ENCODE results near the gene ACOXL. TPM values are rescaled to one million over a fixed set of nuclear protein-coding genes. Genes with fewer than 3 reads are reported as not detected.

Gene ACOXL
- total RNA-seq, 4 donors from 2014 or later = not detected

DNA sequence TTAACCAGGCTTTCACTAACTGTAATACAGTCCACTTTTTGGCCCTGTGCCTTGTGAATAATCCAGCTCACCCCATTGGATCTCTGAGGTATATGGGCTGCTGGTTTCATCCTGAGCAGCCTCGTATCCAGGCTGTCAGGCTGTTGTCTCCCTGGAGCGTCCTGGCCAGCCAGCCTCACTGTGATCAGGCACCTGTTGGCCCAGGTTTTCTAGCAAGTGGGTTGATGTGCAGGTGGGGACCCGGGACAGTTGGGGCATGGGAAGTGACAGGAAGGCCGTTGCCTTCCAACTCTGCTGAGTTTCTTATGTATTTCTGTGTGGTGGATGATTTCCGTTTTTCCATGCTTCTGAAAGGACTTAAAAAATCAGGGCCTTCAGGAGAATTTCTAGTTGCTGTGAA lies 132.4 kb downstream of the ACOXL start:
- Histone ChIP-seq H3K4me1 (no peaks in the 10 kb centered on the region), H3K4me3 (no peak overlapping the region), H3K9me3 (no peaks in the 10 kb centered on the region), H3K27me3 (no peaks in the 10 kb centered on the region), H3K36me3 (no peaks in the 10 kb centered on the region), H3K27ac (no peak overlapping the region)
- DNase-seq = peak in 1 of 3 donors; percentile 17
- TF ChIP-seq POLR2A (IDR thresholded peaks at IDR 0.05) = no peak
- TF ChIP-seq, protein P1, sequence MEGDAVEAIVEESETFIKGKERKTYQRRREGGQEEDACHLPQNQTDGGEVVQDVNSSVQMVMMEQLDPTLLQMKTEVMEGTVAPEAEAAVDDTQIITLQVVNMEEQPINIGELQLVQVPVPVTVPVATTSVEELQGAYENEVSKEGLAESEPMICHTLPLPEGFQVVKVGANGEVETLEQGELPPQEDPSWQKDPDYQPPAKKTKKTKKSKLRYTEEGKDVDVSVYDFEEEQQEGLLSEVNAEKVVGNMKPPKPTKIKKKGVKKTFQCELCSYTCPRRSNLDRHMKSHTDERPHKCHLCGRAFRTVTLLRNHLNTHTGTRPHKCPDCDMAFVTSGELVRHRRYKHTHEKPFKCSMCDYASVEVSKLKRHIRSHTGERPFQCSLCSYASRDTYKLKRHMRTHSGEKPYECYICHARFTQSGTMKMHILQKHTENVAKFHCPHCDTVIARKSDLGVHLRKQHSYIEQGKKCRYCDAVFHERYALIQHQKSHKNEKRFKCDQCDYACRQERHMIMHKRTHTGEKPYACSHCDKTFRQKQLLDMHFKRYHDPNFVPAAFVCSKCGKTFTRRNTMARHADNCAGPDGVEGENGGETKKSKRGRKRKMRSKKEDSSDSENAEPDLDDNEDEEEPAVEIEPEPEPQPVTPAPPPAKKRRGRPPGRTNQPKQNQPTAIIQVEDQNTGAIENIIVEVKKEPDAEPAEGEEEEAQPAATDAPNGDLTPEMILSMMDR (IDR thresholded peaks at IDR 0.05) = no peak

- no peaks in the 10 kb centered on the region for H3K4me1 ChIP-seq
- H3K27ac ChIP-seq = no peak overlapping the region
- no peak overlapping the region for H3K4me3 ChIP-seq
- TF ChIP-seq POLR2A (IDR thresholded peaks at IDR 0.05) = no peak
- TF ChIP-seq, protein P1 (IDR thresholded peaks at IDR 0.05) = no peak
- H3K36me3 ChIP-seq = no peaks in the 10 kb centered on the region
- no peaks in the 10 kb centered on the region for H3K9me3 ChIP-seq
- no peaks in the 10 kb centered on the region for H3K27me3 ChIP-seq
- peak in 1 of 3 donors; percentile 40 for DNase-seq
Observed at GRCh38 chr2:110865188-110865587, 132.8 kb downstream of the ACOXL start.

DNA sequence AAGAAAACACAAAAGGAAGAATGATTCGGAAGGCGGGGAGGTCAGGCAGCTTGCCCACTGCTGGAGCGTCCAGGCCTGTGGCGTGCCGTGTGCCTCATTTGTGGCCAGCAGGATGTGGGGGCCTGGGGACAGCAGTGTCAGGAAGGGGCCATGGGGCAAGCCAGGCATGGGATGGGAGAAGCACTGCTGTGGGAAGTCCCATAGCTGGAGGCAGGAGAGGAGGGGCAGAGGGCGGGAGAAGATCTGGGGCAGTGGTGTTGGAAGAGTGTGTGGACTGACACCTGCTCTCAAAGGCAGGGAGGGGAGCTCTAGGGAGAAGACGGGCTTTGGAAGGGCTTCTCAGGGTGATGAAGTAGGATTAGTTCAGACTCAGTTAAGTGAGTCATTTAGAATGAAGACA lies 133.7 kb downstream of the ACOXL start:
- Histone ChIP-seq H3K36me3 (no peaks in the 10 kb centered on the region), H3K4me1 (no peaks in the 10 kb centered on the region), H3K4me3 (no peak overlapping the region), H3K27me3 (no peaks in the 10 kb centered on the region), H3K9me3 (no peaks in the 10 kb centered on the region), H3K27ac (no peak overlapping the region)
- DNase-seq = peak in 1 of 3 donors; percentile 24
- TF ChIP-seq, protein P1 (IDR thresholded peaks at IDR 0.05) = no peak
- TF ChIP-seq POLR2A (IDR thresholded peaks at IDR 0.05) = no peak

DNA sequence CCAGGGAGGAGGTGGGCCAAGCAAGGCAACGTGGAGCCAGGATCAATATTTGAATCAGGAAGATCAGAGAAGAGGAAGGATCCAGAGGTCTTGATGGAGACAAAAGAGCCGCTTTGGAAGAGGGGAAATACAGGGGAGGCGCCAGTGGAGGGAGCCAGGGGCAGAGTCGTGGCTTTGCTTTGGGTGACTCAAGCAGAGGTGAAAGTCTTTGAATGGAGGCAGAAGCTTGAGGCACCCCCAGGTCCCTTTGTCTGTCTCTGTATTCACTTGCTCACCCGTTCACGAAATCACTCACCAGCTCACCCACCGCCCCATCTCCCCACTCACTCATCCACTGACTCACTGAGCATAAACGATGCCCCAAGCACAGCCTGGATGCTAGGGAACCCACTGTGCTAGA lies 134.1 kb downstream of the ACOXL start:
- peak in 1 of 3 donors; percentile 25 for DNase-seq
- H3K4me1 ChIP-seq = no peaks in the 10 kb centered on the region
- no peaks in the 10 kb centered on the region for H3K9me3 ChIP-seq
- no peak overlapping the region for H3K27ac ChIP-seq
- no peak overlapping the region for H3K4me3 ChIP-seq
- no peaks in the 10 kb centered on the region for H3K27me3 ChIP-seq
- H3K36me3 ChIP-seq = no peaks in the 10 kb centered on the region
- no peak for TF ChIP-seq POLR2A (IDR thresholded peaks at IDR 0.05)
- TF ChIP-seq, protein P1 (IDR thresholded peaks at IDR 0.05) = no peak

GRCh38 chr2:110867078-110867477 lies 134.7 kb downstream of the ACOXL start:
- no peaks in the 10 kb centered on the region for H3K27me3 ChIP-seq
- no peaks in the 10 kb centered on the region for H3K9me3 ChIP-seq
- H3K27ac ChIP-seq = no peak overlapping the region
- TF ChIP-seq POLR2A (IDR thresholded peaks at IDR 0.05) = no peak
- peak in 1 of 3 donors; percentile 13 for DNase-seq
- no peak overlapping the region for H3K4me3 ChIP-seq
- H3K36me3 ChIP-seq = no peaks in the 10 kb centered on the region
- no peaks in the 10 kb centered on the region for H3K4me1 ChIP-seq

DNA sequence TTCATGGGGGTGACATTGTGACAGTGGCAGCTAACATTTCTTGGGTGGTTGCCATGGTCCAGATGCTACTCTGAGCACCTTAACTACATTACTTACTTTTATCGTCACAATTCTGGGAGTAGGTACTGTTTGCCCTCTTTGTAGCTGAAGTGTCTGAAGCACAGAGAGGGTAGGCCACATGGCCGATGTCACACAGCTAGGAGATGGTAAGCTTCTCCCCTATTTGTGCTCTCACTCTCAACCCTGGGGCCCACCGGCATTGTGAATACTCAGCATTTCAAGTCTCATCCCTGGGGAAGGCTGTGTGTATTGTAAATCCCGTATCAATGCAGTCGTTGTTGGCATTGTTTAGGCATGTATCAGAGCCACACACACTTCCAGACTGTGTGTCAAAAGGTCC lies 136.6 kb downstream of the ACOXL start:
- H3K9me3 ChIP-seq = no peaks in the 10 kb centered on the region

More for the DNA sequence above, 136.6 kb downstream of the ACOXL start:
- no peaks in the 10 kb centered on the region for H3K36me3 ChIP-seq
- TF ChIP-seq POLR2A (IDR thresholded peaks at IDR 0.05) = no peak
- no peak overlapping the region for H3K27ac ChIP-seq
- H3K4me3 ChIP-seq = no peak overlapping the region
- no peaks in the 10 kb centered on the region for H3K27me3 ChIP-seq
- DNase-seq = peak in 1 of 3 donors; percentile 14
- H3K4me1 ChIP-seq = no peaks in the 10 kb centered on the region
